Heart left ventricle (tissue), 16 donors: ENCODE data around the gene KIRREL3. TPM values are rescaled to one million over a fixed set of nuclear protein-coding genes. Genes with fewer than 3 reads are reported as not detected.

ENCODE experiments used
- ATAC-seq, 4 donors: fragments of 200-7000 bp; cut with Tn5 transposase; one replicate each; pipeline ENCODE4 v1.9.1; 2020 to 2022; ENCODE audit warnings: moderate library complexity in 4 of 4, mild to moderate bottlenecking in 3 of 4, moderate number of reproducible peaks in 1 of 4
- DNase-seq, 5 donors: peaks; one replicate each; pipeline ENCODE4 v3.0.0-alpha.2; 2020
- H3K27ac ChIP-seq, 12 donors: fragments of 200-600 bp; sonication (generic) in 4 of 12; one replicate each; pipeline versions ENCODE4 v1.5.0 to v1.8.0; 2016 to 2022; ENCODE audit warnings: mild to moderate bottlenecking in 2 of 12
- H3K27me3 ChIP-seq, 9 donors: fragments of 200-600 bp; sonication (generic) in 2 of 9; one replicate each; pipeline versions ENCODE4 v1.5.1 to v1.8.0; 2016 to 2022; ENCODE audit warnings: mild to moderate bottlenecking in 3 of 9
- H3K36me3 ChIP-seq, 9 donors: fragments of 200-600 bp; sonication (generic) in 2 of 9; one replicate each; pipeline versions ENCODE4 v1.5.0 to v1.8.0; 2018 to 2022; ENCODE audit warnings: mild to moderate bottlenecking in 2 of 9
- H3K4me1 ChIP-seq, 12 donors: fragments of 200-600 bp; sonication (generic) in 4 of 12; one replicate each; pipeline versions ENCODE4 v1.5.0 to v1.8.0; 2016 to 2022; ENCODE audit warnings: mild to moderate bottlenecking in 3 of 12
- H3K4me3 ChIP-seq, 12 donors: fragments of 200-600 bp; sonication (generic) in 4 of 12; one replicate each; pipeline versions ENCODE4 v1.5.0 to v1.8.0; 2017 to 2022; ENCODE audit warnings: mild to moderate bottlenecking in 9 of 12, moderate library complexity in 4 of 12
- H3K9me3 ChIP-seq, 12 donors: fragments of 200-600 bp; sonication (generic) in 4 of 12; one replicate each; pipeline versions ENCODE4 v1.5.0 to v1.8.0; 2016 to 2022; ENCODE audit warnings: mild to moderate bottlenecking in 1 of 12
- POLR2A ChIP-seq, 2 donors: fragments of 450-650 bp; IDR thresholded peaks; one replicate each; pipeline ENCODE4 v1.6.1; 2017; ENCODE audit warnings: antibody characterized with exemption in 2 of 2, mild to moderate bottlenecking in 2 of 2, moderate library complexity in 2 of 2
- WGBS, 4 donors: extraction: QIAGEN DNeasy Blood & Tissue Kit in 2 of 4; methylation state at CpG; one replicate each; pipeline versions ENCODE4 v1.1.5 to v1.1.7; 2013 to 2018; 5-methylcytosine and 5-hydroxymethylcytosine counted together
- intact Hi-C, 10 donors: fragments of 100-400 bp; cut with DNase I; formaldehyde crosslinking; loops; one replicate each; pipeline versions ENCODE4 v1.11.1 to v1.14.2; 2022
- polyA plus RNA-seq, 2 donors: library from polyadenylated mRNA; stranded (reverse); fragments of 200-250 nt; gene quantifications; one replicate each; pipeline ENCODE4 v1.2.3, GENCODE V29; 2013
- total RNA-seq, 9 donors: library from RNA; depleted of rRNA in 2 of 9; stranded (reverse); fragments of >200 nt in 2 of 9; fragmentation: NEBNext Ultra II Directional in 3 of 9; extraction: Animal tissue kit (Norgen Biotek cat#: 25700) in 3 of 9; gene quantifications; one replicate each; pipeline versions ENCODE4 v1.1.0 to v1.2.4, GENCODE V29; 2016 to 2023
- TF ChIP-seq, protein P1 (sequence below), 12 donors: fragments of 200-600 bp; sonication (generic) in 4 of 12; IDR thresholded peaks; one replicate each; pipeline versions ENCODE4 v1.5.0 to v1.8.0; 2018 to 2022; ENCODE audit warnings: antibody characterized with exemption in 12 of 12, mild to moderate bottlenecking in 5 of 12
- donor health status: ischemic (EF 13 %, LVEDD 7.1; RV severe dilation, severe dysfunction).
- donor health status: healthy with polysubstance abuse.
- donor health status: DM: no; HTN: yes; CAD: no.
- donor health status: DM: no; HTN: no; CAD: no.
- donor health status: ischemic (EF 25% LVEDD 6.9; RV normal size, moderate dysfunction).
- donor health status: ischemic (EF 25% LVEDD 5.7; RV mildly dilated, moderate dysfunction).
- donor health status: healthy.
- donor health status: DM: yes; HTN: yes; CAD: no.
- donor health status: ischemic (EF 35%, LVEDD 5.7; RV mildly dilated, moderate dysfunction).
- donor health status: nonischemic (EF 11% LVEDD 7.7; RV severe dilation, severe dysfunction).
- donor health status: DM: yes; HTN: yes; CAD: no.
- donor health status: PGD.
- donor health status: ischemic (EF 29% LVEDD 5.4; RV normal size, mild dysfunction).
- donor health status: nonischemic (EF 23%, LVEDD 6.1; RV moderate dilation, normal function).

KIRREL3 gene
- total and polyA plus RNA-seq, 11 donors, result 0.08 to 1.3 (median 0.27) TPM

DNA sequence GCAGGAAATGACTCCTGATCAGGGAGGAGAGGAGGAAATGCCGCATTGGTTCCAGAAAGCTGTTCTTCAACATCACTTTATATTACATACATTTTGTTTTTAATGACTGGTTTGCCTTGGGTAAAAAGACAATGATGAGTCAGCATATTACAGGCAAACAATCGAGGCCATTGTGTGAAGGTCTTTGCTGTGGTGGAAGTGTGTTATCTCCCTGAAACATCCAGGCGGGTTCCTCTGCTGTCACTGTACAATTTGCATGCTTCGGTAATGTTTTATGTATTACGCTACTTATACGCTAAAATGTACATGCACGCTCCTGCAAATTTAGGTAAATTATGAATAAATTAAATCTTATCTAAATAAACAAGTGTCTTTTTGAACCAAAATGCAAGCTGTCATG is 161.1 kb downstream of the KIRREL3 start:
- Histone ChIP-seq H3K36me3 (no peaks in the 10 kb centered on the region), H3K27me3 (peaks cover 0 to 13% (median 0%) of the 10 kb centered on the region in 9 donors), H3K9me3 (no peaks in the 10 kb centered on the region), H3K4me1 (no peaks in the 10 kb centered on the region), H3K27ac (no peak overlapping the region), H3K4me3 (no peak overlapping the region)
- ATAC-seq (no peak), DNase-seq (no peak)
- TF ChIP-seq, protein P1, sequence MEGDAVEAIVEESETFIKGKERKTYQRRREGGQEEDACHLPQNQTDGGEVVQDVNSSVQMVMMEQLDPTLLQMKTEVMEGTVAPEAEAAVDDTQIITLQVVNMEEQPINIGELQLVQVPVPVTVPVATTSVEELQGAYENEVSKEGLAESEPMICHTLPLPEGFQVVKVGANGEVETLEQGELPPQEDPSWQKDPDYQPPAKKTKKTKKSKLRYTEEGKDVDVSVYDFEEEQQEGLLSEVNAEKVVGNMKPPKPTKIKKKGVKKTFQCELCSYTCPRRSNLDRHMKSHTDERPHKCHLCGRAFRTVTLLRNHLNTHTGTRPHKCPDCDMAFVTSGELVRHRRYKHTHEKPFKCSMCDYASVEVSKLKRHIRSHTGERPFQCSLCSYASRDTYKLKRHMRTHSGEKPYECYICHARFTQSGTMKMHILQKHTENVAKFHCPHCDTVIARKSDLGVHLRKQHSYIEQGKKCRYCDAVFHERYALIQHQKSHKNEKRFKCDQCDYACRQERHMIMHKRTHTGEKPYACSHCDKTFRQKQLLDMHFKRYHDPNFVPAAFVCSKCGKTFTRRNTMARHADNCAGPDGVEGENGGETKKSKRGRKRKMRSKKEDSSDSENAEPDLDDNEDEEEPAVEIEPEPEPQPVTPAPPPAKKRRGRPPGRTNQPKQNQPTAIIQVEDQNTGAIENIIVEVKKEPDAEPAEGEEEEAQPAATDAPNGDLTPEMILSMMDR (IDR thresholded peaks at IDR 0.05), result no peak
- intact Hi-C loops, result no loop called here
- WGBS, 4 donors, result 49 to 65% (median 58%) methylated on average over 7 of the region's 7 CpGs

DNA sequence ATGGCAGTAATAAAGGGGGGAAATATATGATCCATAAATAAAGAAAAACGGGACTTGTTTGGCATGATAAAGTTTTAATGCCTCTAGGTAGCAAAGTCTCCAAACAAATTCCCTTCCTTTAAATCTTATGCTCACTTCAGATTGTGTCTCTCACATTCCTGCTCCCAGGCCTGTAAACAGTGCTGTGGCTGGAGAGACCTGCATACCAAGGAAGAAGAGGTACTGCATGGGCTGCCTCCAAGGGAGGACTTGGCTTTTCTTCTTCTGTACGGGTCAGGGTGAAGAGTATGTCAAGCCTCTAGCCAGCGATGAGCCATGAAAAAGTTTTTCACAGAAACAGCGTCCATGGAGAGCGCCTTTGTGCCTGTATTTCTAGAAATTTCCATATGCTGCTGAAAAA is 161.8 kb downstream of the KIRREL3 start:
- Histone ChIP-seq H3K36me3 (no peaks in the 10 kb centered on the region), H3K4me3 (no peak overlapping the region), H3K4me1 (no peaks in the 10 kb centered on the region), H3K9me3 (no peaks in the 10 kb centered on the region), H3K27me3 (peaks cover 0 to 13% (median 0%) of the 10 kb centered on the region in 9 donors), H3K27ac (no peak overlapping the region)
- WGBS, 4 donors, result 73 to 82% (median 77%) methylated on average over 5 of the region's 5 CpGs
- DNase-seq, result no peak
- ATAC-seq, result no peak
- intact Hi-C loops, result no loop called here
- TF ChIP-seq POLR2A (IDR thresholded peaks at IDR 0.05), result no peak
- TF ChIP-seq, protein P1 (IDR thresholded peaks at IDR 0.05), result no peak

DNA sequence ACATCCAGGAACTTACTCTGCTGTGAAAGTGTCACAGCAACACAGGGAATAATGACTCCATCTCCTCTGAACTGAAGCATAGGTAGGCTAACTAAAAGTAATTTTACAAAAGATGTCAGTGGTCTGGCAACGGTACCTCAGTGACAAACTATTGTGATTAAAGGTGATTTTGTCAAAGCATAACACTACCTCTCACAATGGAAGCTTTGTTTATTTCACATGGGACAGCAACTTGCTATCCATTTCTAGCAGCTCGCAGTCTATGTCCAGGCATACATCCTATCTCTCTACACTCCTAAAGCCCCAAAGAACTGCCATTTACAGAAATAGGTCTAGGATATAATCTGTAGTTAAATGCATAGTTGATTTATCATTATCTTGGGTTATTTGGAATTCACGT is 163.0 kb downstream of the KIRREL3 start:
- H3K4me3 ChIP-seq, result no peak overlapping the region
- intact Hi-C loops, result no loop called here

DNA sequence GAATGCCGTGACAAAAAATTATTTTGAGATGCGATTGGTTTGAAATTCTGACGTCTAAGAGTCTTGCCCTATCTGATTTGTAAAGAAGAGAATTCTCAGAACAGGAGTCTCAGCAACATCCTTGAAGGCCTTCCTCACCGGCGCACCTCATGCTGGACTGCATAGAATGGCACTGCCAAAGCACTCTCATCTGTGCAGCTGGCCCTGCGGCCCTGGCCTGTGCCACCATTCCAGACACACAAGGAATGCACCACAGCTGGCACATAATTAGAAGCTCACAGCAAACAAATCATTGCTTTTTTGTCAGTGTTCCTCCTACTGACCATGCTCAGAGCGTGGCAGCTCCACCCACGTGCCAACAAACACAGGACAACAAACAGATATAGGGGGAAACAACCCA is 166.0 kb downstream of the KIRREL3 start:
- Histone ChIP-seq H3K27me3 (peaks cover 0 to 13% (median 0%) of the 10 kb centered on the region in 9 donors), H3K27ac (no peak overlapping the region), H3K9me3 (no peaks in the 10 kb centered on the region), H3K4me3 (no peak overlapping the region), H3K36me3 (no peaks in the 10 kb centered on the region), H3K4me1 (no peaks in the 10 kb centered on the region)
- intact Hi-C loops, result no loop called here
- DNase-seq (no peak), ATAC-seq (no peak)
- WGBS, 4 donors, result 85 to 95% (median 89%) methylated on average over 8 of the region's 8 CpGs
- no peak for TF ChIP-seq POLR2A (IDR thresholded peaks at IDR 0.05)
- TF ChIP-seq, protein P1 (IDR thresholded peaks at IDR 0.05), result no peak

More for the DNA sequence above, 163.0 kb downstream of the KIRREL3 start:
- WGBS, 4 donors, result 75 to 88% (median 82%) methylated on average over 3 of the region's 3 CpGs
- no peaks in the 10 kb centered on the region for H3K4me1 ChIP-seq
- H3K9me3 ChIP-seq, result no peaks in the 10 kb centered on the region
- TF ChIP-seq POLR2A (IDR thresholded peaks at IDR 0.05), result no peak
- TF ChIP-seq, protein P1 (IDR thresholded peaks at IDR 0.05), result no peak
- no peak overlapping the region for H3K27ac ChIP-seq
- H3K27me3 ChIP-seq, result peaks cover 0 to 13% (median 0%) of the 10 kb centered on the region in 9 donors
- ATAC-seq, result no peak
- no peaks in the 10 kb centered on the region for H3K36me3 ChIP-seq
- DNase-seq, result no peak
